HG03060 (cell line): ENCODE results near the gene MAP3K4.
A peak's percentile ranks its signal among the peaks of the same experiment; 100 is the strongest.

ENCODE experiments used
- ATAC-seq: cut with Tn5 transposase; IDR thresholded peaks from one replicate; pipeline ENCODE4 v1.9.1; 2021; ENCODE audit warnings: low read depth, moderate number of reproducible peaks; ENCODE audit not compliant: unreplicated experiment

The MAP3K4 gene

GRCh38 chr6:160991406-160992060 lies at the start of gene MAP3K4:
TSS of gene MAP3K4 (plus strand) at chr6:160991769. CDS start at chr6:160991932, 163 bp downstream.
- ATAC-seq, result peak; percentile 30

GRCh38 chr6:160943997-160944396 lies 47.6 kb upstream of the MAP3K4 start:
- no peak for ATAC-seq

- no peak for ATAC-seq
These were observed 45.9 kb upstream of the MAP3K4 start for GRCh38 chr6:160945516-160946177.

- ATAC-seq, result no peak
These were observed 42.0 kb upstream of the MAP3K4 start for GRCh38 chr6:160949531-160949930.

GRCh38 chr6:160950507-160950906 lies 41.1 kb upstream of the MAP3K4 start:
- no peak for ATAC-seq

- no peak for ATAC-seq
These were observed 40.2 kb upstream of the MAP3K4 start for GRCh38 chr6:160951187-160952030.

- no peak for ATAC-seq
These were observed 38.8 kb upstream of the MAP3K4 start for GRCh38 chr6:160952633-160953281.

GRCh38 chr6:160955508-160956295 lies 35.9 kb upstream of the MAP3K4 start:
- ATAC-seq, result no peak

- no peak for ATAC-seq
These were observed 35.1 kb upstream of the MAP3K4 start for GRCh38 chr6:160956300-160957035.

GRCh38 chr6:160959726-160960435 lies 31.7 kb upstream of the MAP3K4 start:
- no peak for ATAC-seq

- ATAC-seq, result no peak
These were observed 30.7 kb upstream of the MAP3K4 start for GRCh38 chr6:160960839-160961238.

GRCh38 chr6:160962835-160963623 lies 28.5 kb upstream of the MAP3K4 start:
- ATAC-seq, result no peak

GRCh38 chr6:160963651-160964050 lies 27.9 kb upstream of the MAP3K4 start:
- no peak for ATAC-seq

- no peak for ATAC-seq
These were observed 25.7 kb upstream of the MAP3K4 start for GRCh38 chr6:160965893-160966292.

GRCh38 chr6:160966493-160967229 lies 24.9 kb upstream of the MAP3K4 start:
- ATAC-seq, result no peak

GRCh38 chr6:160967351-160967750 lies 24.2 kb upstream of the MAP3K4 start:
- ATAC-seq, result no peak

GRCh38 chr6:160967833-160968232 lies 23.7 kb upstream of the MAP3K4 start:
- no peak for ATAC-seq
